Activated T-cell treated with anti-CD3 and anti-CD28 coated beads, Interleukin-2, amount 50 U/mL, for 24 hours (primary cell): ENCODE measurements around the gene AXIN1.

ENCODE experiments used
- DNase-seq: peaks from one replicate; pipeline ENCODE4 v3.0.0-alpha.2; 2020
- H3K27ac Mint-ChIP-seq: 2 replicates; pipeline ENCODE4 v1.8.0; 2020; ENCODE audit warnings: mild to moderate bottlenecking, mixed read lengths
- H3K27me3 Mint-ChIP-seq: 2 replicates; pipeline ENCODE4 v1.8.0; 2020; ENCODE audit warnings: mixed read lengths
- H3K36me3 Mint-ChIP-seq: 2 replicates; pipeline ENCODE4 v1.8.0; 2020; ENCODE audit warnings: low read depth, mixed read lengths
- H3K4me1 Mint-ChIP-seq: 2 replicates; pipeline ENCODE4 v1.8.0; 2020; ENCODE audit warnings: low read depth, mixed read lengths
- H3K4me3 Mint-ChIP-seq: 2 replicates; pipeline ENCODE4 v1.8.0; 2020; ENCODE audit warnings: mild to moderate bottlenecking, moderate library complexity, mixed read lengths
- H3K9me3 Mint-ChIP-seq: 2 replicates; pipeline ENCODE4 v1.8.0; 2020; ENCODE audit warnings: mixed read lengths

Gene AXIN1

GRCh38 chr16:247027-247426 lies 105.5 kb downstream of the AXIN1 start:
- Mint-ChIP-seq H3K36me3 (peaks cover 7% of the 10 kb centered on the region), H3K27me3 (no peaks in the 10 kb centered on the region), H3K9me3 (no peaks in the 10 kb centered on the region), H3K4me1 (peaks cover 13% of the 10 kb centered on the region), H3K27ac (no peak overlapping the region), H3K4me3 (no peak overlapping the region)
- DNase-seq = no peak

GRCh38 chr16:245105-245504 lies 107.4 kb downstream of the AXIN1 start:
- no peaks in the 10 kb centered on the region for H3K27me3 Mint-ChIP-seq
- no peaks in the 10 kb centered on the region for H3K9me3 Mint-ChIP-seq
- H3K4me1 Mint-ChIP-seq = peaks cover 17% of the 10 kb centered on the region
- peaks cover under 1% of the 10 kb centered on the region for H3K36me3 Mint-ChIP-seq
- no peak for DNase-seq
- no peak overlapping the region for H3K4me3 Mint-ChIP-seq
- no peak overlapping the region for H3K27ac Mint-ChIP-seq

DNA sequence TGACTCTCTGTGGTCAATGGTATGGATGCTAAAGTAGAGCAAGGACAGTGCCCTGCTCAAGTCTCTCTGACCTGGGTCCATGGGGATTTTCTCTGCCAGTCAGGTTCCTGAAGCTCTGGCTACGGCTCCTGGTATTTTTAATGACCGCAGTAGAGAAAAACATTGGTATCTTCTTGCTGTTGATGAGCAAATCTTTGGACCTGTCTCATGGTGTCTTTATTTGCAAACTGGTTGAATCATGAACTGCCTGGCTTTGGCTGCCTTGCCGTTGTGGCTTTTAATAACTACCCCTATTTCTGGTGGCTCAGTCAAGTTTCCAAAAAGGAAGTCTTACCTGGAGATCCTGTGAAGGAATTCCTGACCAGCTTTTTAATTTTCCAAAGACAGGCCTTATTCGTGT lies 109.2 kb downstream of the AXIN1 start:
- no peak overlapping the region for H3K27ac Mint-ChIP-seq
- peaks cover 23% of the 10 kb centered on the region for H3K4me1 Mint-ChIP-seq
- no peaks in the 10 kb centered on the region for H3K27me3 Mint-ChIP-seq
- no peaks in the 10 kb centered on the region for H3K9me3 Mint-ChIP-seq
- no peak overlapping the region for H3K4me3 Mint-ChIP-seq
- no peak for DNase-seq
- H3K36me3 Mint-ChIP-seq = no peaks in the 10 kb centered on the region

DNA sequence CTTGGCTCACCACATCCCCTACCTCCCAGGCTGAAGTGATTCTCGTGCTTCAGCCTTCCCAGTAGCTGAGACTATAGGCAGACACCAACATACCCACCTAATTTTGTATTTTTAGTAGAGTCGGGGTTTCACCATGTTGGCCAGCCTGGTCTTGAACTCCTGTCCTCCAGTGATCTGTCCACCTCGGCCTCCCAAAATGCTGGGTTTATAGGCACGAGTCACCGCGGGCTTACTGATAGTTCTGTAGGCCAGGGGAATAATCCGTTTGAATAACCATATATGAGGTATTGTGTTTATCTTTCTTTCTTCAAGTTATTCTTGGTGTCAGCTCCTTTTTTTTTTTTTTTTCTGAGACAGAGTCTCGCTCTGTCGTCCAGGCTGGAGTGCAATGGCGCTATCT lies 110.2 kb downstream of the AXIN1 start:
- Mint-ChIP-seq H3K27ac (no peak overlapping the region), H3K27me3 (no peaks in the 10 kb centered on the region), H3K36me3 (peaks cover 2% of the 10 kb centered on the region), H3K4me3 (no peak overlapping the region), H3K9me3 (no peaks in the 10 kb centered on the region), H3K4me1 (peaks cover 24% of the 10 kb centered on the region)
- no peak for DNase-seq

DNA sequence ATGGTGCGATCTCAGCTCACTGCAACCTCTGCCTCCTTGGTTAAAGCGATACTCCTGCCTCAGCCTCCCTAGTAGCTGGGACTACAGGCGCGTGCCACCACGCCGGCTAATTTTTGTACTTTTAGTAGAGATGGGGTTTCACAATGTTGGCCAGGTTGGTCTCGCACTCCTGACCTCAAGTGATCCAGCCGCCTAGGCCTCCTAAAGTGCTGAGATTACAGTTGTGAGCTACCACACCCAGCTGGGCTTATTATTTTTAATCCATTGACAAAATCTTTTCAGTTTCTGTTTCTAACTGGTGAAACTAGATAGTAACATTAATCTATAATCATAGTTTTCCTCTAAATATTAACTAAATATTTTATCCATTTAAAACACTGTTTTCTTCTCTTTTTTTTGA lies 112.0 kb downstream of the AXIN1 start:
- H3K4me3 Mint-ChIP-seq = no peak overlapping the region
- peaks cover 5% of the 10 kb centered on the region for H3K36me3 Mint-ChIP-seq
- no peak overlapping the region for H3K27ac Mint-ChIP-seq
- DNase-seq = no peak
- no peaks in the 10 kb centered on the region for H3K9me3 Mint-ChIP-seq
- peaks cover 28% of the 10 kb centered on the region for H3K4me1 Mint-ChIP-seq
- no peaks in the 10 kb centered on the region for H3K27me3 Mint-ChIP-seq

GRCh38 chr16:239948-240277 lies 112.6 kb downstream of the AXIN1 start:
- no peak overlapping the region for H3K4me3 Mint-ChIP-seq
- no peak overlapping the region for H3K27ac Mint-ChIP-seq
- H3K4me1 Mint-ChIP-seq = peaks cover 34% of the 10 kb centered on the region
- H3K27me3 Mint-ChIP-seq = no peaks in the 10 kb centered on the region
- DNase-seq = no peak
- H3K36me3 Mint-ChIP-seq = peaks cover 11% of the 10 kb centered on the region
- no peaks in the 10 kb centered on the region for H3K9me3 Mint-ChIP-seq
